Breast epithelium (tissue), 3 donors: ENCODE measurements around the gene BBX.

ENCODE experiments used
- POLR2A ChIP-seq: fragments of 450-650 bp; IDR thresholded peaks from one replicate; pipeline ENCODE4 v1.6.1; 2016; ENCODE audit warnings: antibody characterized with exemption, mild to moderate bottlenecking, moderate library complexity
- POLR2AphosphoS5 ChIP-seq, 3 donors: sonication (generic); formaldehyde crosslinking; IDR thresholded peaks; one replicate each; pipeline ENCODE4 v1.6.1; 2017; ENCODE audit warnings: antibody characterized with exemption in 3 of 3
- TF ChIP-seq, protein P1 (sequence below), 3 donors: fragments of 450-650 bp; IDR thresholded peaks; one replicate each; pipeline ENCODE4 v1.5.1; 2016 to 2017; ENCODE audit warnings: antibody characterized with exemption in 3 of 3, mild to moderate bottlenecking in 3 of 3, moderate library complexity in 3 of 3

DNA sequence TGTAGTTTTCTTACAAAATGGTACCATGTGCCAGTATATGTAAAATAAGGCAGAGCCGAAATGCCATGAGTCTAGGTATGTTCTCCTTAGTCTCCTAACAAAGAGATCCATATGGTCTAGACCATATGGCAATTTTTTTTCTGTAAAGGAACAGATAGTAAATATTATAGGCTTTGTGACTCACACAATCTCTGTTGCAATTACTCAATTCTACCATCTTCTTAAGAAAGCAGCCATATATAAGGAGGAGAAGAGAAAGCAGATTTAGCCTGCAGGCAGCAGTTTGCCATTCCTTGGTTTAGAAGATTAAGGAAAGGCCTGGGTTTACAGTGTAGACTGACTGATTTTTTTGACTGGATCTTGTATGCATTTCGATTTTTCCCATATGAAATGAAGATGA, 16.3 kb upstream of the BBX start:
- TF ChIP-seq, protein P1, sequence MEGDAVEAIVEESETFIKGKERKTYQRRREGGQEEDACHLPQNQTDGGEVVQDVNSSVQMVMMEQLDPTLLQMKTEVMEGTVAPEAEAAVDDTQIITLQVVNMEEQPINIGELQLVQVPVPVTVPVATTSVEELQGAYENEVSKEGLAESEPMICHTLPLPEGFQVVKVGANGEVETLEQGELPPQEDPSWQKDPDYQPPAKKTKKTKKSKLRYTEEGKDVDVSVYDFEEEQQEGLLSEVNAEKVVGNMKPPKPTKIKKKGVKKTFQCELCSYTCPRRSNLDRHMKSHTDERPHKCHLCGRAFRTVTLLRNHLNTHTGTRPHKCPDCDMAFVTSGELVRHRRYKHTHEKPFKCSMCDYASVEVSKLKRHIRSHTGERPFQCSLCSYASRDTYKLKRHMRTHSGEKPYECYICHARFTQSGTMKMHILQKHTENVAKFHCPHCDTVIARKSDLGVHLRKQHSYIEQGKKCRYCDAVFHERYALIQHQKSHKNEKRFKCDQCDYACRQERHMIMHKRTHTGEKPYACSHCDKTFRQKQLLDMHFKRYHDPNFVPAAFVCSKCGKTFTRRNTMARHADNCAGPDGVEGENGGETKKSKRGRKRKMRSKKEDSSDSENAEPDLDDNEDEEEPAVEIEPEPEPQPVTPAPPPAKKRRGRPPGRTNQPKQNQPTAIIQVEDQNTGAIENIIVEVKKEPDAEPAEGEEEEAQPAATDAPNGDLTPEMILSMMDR (IDR thresholded peaks at IDR 0.05), result no peak
- TF ChIP-seq POLR2A, result no peak
- TF ChIP-seq POLR2AphosphoS5 (IDR thresholded peaks at IDR 0.05), result no peak
